HCT116 (cell line): ENCODE results near the gene FYCO1. TPM values are rescaled to one million over a fixed set of nuclear protein-coding genes. Genes with fewer than 3 reads are reported as not detected.
A peak's percentile ranks its signal among the peaks of the same experiment; 100 is the strongest.

Experiments
- ATAC-seq: fragments of 200-7000 bp; cut with Tn5 transposase; 2 replicates; pipeline ENCODE4 v1.9.1; 2020; ENCODE audit warnings: mild to moderate bottlenecking, moderate library complexity
- BruUV-seq: library from RNA; stranded (reverse); fragments of 400-500 nt; replicated peaks from 2 replicates; lab custom pipeline; 2021; lab: Mats Ljungman, UMichigan
- CTCF ChIA-PET: fragments of 300-600 bp; sonication (Branson Sonifier 250); formaldehyde crosslinking; loops from one replicate; lab custom pipeline; 2021; ENCODE audit warnings: antibody characterized with exemption; lab: Charles Lee
- POLR2A ChIA-PET: fragments of 300-600, 350-600 bp; sonication (Branson Sonifier 250); formaldehyde crosslinking; loops from one replicate; lab custom pipeline; 2021; ENCODE audit warnings: antibody characterized with exemption; lab: Charles Lee
- RAD21 ChIA-PET, 2 experiments: fragments of 300-600 bp; sonication (Branson Sonifier 250); formaldehyde crosslinking; loops; one replicate each; lab custom pipeline; 2023; ENCODE audit warnings: low total read pairs in 2 of 2; ENCODE audit not compliant: uncharacterized antibody in 2 of 2, unreplicated experiment in 2 of 2, low non-redundant PET in 1 of 2; lab: Charles Lee
- DNase-seq: peaks from one replicate; pipeline ENCODE4 v3.0.0-alpha.2; 2010; ENCODE audit warnings: low read depth, low spot score
- H2AFZ ChIP-seq: fragments of 200-600 bp; shearing (Covaris generic), sonication (generic); 2 replicates; pipeline ENCODE4 v1.6.1; 2017; ENCODE audit warnings: low read depth, mixed run types, mixed read lengths, antibody characterized with exemption, low read length; ENCODE audit not compliant: poor library complexity, severe bottlenecking
- H3K27ac ChIP-seq: 2 replicates; pipeline ENCODE4 v1.5.1; 2012; ENCODE audit warnings: low read depth, low read length
- H3K27me3 ChIP-seq: fragments of 200-600 bp; sonication (generic); 2 replicates; pipeline ENCODE4 v1.6.1; 2016; ENCODE audit warnings: mixed run types, low read length, mixed read lengths; ENCODE audit not compliant: insufficient read depth
- H3K36me3 ChIP-seq, 2 experiments: fragments of 200-500 bp in 1 of 2; fragments of 200-600 bp in 1 of 2; sonication (Bioruptor generic) in 1 of 2; sonication (generic) in 1 of 2; 2 replicates each; pipeline versions ENCODE4 v1.5.1 to v1.6.1; 2014 to 2016; ENCODE audit warnings: low read length in 2 of 2, inconsistent platforms in 1 of 2, mixed read lengths in 1 of 2, mixed run types in 1 of 2; ENCODE audit not compliant: insufficient read depth in 2 of 2, control insufficient read depth in 1 of 2
- H3K4me1 ChIP-seq, 2 experiments: fragments of 200-600 bp in 1 of 2; sonication (generic) in 1 of 2; 2 replicates each; pipeline versions ENCODE4 v1.5.1 to v1.6.1; 2012 to 2017; ENCODE audit warnings: low read length in 2 of 2, inconsistent platforms in 1 of 2, mild to moderate bottlenecking in 1 of 2, mixed read lengths in 1 of 2, mixed run types in 1 of 2, moderate library complexity in 1 of 2; ENCODE audit not compliant: insufficient read depth in 2 of 2, control insufficient read depth in 1 of 2
- H3K4me2 ChIP-seq: fragments of 200-600 bp; sonication (generic); 2 replicates; pipeline ENCODE4 v1.6.1; 2017; ENCODE audit warnings: mixed run types, low read length, mixed read lengths
- H3K4me3 ChIP-seq, 2 experiments: fragments of 200-600 bp in 1 of 2; sonication (generic) in 1 of 2; replicated peaks in 1 of 2; 2 replicates each; pipeline ENCODE4 v1.5.1; 2011 to 2016; ENCODE audit warnings: low read length in 2 of 2, control low read depth in 1 of 2, low read depth in 1 of 2, mild to moderate bottlenecking in 1 of 2, mixed read lengths in 1 of 2, mixed run types in 1 of 2
- H3K79me2 ChIP-seq: fragments of 200-600 bp; sonication (generic); 2 replicates; pipeline ENCODE4 v1.6.1; 2017; ENCODE audit warnings: mild to moderate bottlenecking, mixed run types, low read length, moderate library complexity, mixed read lengths; ENCODE audit not compliant: insufficient read depth
- H3K9ac ChIP-seq: fragments of 200-600 bp; sonication (generic); 2 replicates; pipeline ENCODE4 v1.6.1; 2016; ENCODE audit warnings: low read length, mixed read lengths
- H3K9me2 ChIP-seq: fragments of 200-600 bp; sonication (generic), shearing (Covaris generic); 2 replicates; pipeline ENCODE4 v1.6.1; 2017; ENCODE audit warnings: mixed run types, mild to moderate bottlenecking, moderate library complexity; ENCODE audit not compliant: insufficient read depth
- H3K9me3 ChIP-seq, 2 experiments: fragments of 200-500 bp in 1 of 2; fragments of 200-600 bp in 1 of 2; sonication (Bioruptor generic) in 1 of 2; sonication (generic) in 1 of 2; 2 replicates each; pipeline ENCODE4 v1.6.1; 2014 to 2017; ENCODE audit warnings: low read length in 2 of 2, mixed read lengths in 2 of 2, inconsistent platforms in 1 of 2, low read depth in 1 of 2, mild to moderate bottlenecking in 1 of 2, mixed run types in 1 of 2, moderate library complexity in 1 of 2; ENCODE audit not compliant: control insufficient read depth in 1 of 2, insufficient read depth in 1 of 2
- H4K20me1 ChIP-seq: fragments of 200-600 bp; sonication (generic), shearing (Covaris generic); 2 replicates; pipeline ENCODE4 v1.6.1; 2017; ENCODE audit warnings: mixed run types, mild to moderate bottlenecking, moderate library complexity; ENCODE audit not compliant: insufficient read depth
- ATF3 ChIP-seq: IDR thresholded peaks from 2 replicates; pipeline ENCODE4 v1.6.1; 2012
- CBX3 ChIP-seq: IDR thresholded peaks from 2 replicates; pipeline ENCODE4 v1.6.1; 2012; ENCODE audit warnings: low read depth
- EGR1 ChIP-seq: IDR thresholded peaks from 2 replicates; pipeline ENCODE4 v1.6.1; 2012; ENCODE audit warnings: low read depth
- ELF1 ChIP-seq: IDR thresholded peaks from 2 replicates; pipeline ENCODE4 v1.6.1; 2012; ENCODE audit warnings: low read depth, borderline replicate concordance
- EZH2 ChIP-seq: fragments of 200-600 bp; sonication (generic); IDR thresholded peaks from 2 replicates; pipeline ENCODE4 v1.6.1; 2017; ENCODE audit warnings: antibody characterized with exemption, mixed run types
- EZH2phosphoT487 ChIP-seq: fragments of 200-600 bp; IDR thresholded peaks from 2 replicates; pipeline ENCODE4 v1.6.1; 2018; ENCODE audit warnings: antibody characterized with exemption, borderline replicate concordance
- FOSL1 ChIP-seq: IDR thresholded peaks from 2 replicates; pipeline ENCODE4 v1.6.1; 2012; ENCODE audit warnings: low read depth
- MAX ChIP-seq: IDR thresholded peaks from 2 replicates; pipeline ENCODE4 v1.6.1; 2012
- RAD21 ChIP-seq: IDR thresholded peaks from 2 replicates; pipeline ENCODE4 v1.6.1; 2012; ENCODE audit warnings: low read depth, mild to moderate bottlenecking
- REST ChIP-seq: IDR thresholded peaks from 2 replicates; pipeline ENCODE4 v1.6.1; 2012; ENCODE audit warnings: low read depth
- SIN3A ChIP-seq: IDR thresholded peaks from 2 replicates; pipeline ENCODE4 v1.6.1; 2012; ENCODE audit warnings: low read depth
- SP1 ChIP-seq: IDR thresholded peaks from 2 replicates; pipeline ENCODE4 v1.6.1; 2012; ENCODE audit warnings: low read depth
- TCF7L2 ChIP-seq: IDR thresholded peaks from 2 replicates; pipeline ENCODE4 v1.7.0; 2011; ENCODE audit warnings: borderline replicate concordance, inconsistent platforms; ENCODE audit not compliant: insufficient read depth, insufficient read length; ENCODE audit errors: extremely low read depth
- YY1 ChIP-seq: IDR thresholded peaks from 2 replicates; pipeline ENCODE4 v1.6.1; 2011; ENCODE audit warnings: low read length, low read depth, moderate library complexity, mild to moderate bottlenecking; ENCODE audit not compliant: insufficient replicate concordance; ENCODE audit errors: extremely low read depth
- ZFX ChIP-seq: fragments of 450-650 bp; IDR thresholded peaks from 2 replicates; pipeline ENCODE4 v1.6.1; 2017
- intact Hi-C: fragments of 100-400 bp; cut with micrococcal nuclease; formaldehyde crosslinking; loops from 2 replicates; pipeline ENCODE4 v1.10.0; 2022
- total RNA-seq: library from RNA; stranded (reverse); gene quantifications from one replicate; pipeline ENCODE4 v1.2.1, GENCODE V29; 2021; ENCODE audit not compliant: unreplicated experiment

The FYCO1 gene
- total RNA-seq, 1 experiment from 2014 or later, result 15.8 TPM

DNA sequence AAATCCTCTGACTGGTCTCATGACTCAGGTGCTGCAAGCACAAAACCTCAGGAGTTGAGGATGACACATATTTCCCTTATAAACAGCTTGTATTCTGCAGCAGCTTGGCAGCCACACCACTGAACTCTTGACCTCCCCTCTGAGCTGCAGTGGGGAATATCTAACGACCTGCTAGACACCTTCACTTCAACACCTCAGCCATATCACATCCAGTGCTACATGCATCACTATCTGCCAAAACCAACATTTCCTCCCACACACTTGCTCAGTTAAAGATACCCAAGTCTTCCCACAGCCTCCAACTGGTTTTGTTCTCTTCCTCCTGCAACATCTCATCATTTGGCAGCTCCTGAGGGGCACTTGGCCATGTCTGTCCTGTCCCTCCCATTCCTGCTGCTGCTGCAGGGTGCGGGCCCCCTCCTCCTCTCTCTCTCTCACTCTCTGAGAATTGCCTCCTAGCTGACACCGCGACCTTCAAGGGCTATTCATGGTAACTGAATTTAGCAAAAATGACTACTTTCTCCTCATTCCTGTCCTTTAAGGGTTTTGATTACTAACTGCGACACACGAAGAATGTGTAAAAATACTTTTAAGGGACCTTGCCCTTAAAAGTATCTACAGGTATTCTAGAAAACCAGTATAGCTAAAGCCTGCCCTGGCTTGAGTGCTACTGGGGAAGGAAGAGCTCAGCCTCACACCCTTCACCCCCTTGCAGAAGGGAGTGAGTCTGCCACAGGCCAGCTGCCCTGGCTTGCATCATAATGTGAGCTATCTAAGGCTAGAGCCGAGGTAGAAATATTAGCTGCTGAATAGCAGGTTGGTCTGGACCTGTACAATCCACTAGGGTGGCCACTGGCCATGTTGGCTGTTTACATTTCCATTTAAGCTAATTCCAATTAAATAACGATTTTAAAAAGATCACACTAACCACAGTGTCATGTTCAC is 114.3 kb downstream of the FYCO1 start:
- no peak for DNase-seq
- no TSS peak for BruUV-seq
- peaks cover 2 to 12% of the 10 kb centered on the region in 2 experiments; a peak in 2 of 4 replicates for H3K4me1 ChIP-seq
- no peak overlapping the region for H3K4me3 ChIP-seq
- no peaks in the 10 kb centered on the region for H3K36me3 ChIP-seq
- H3K9me2 ChIP-seq, result no peaks in the 10 kb centered on the region
- no peaks in the 10 kb centered on the region for H3K9me3 ChIP-seq
- H3K4me2 ChIP-seq, result peak overlapping the region; percentile 35; the same call in 1 of the 2 replicates
- no peak overlapping the region for H3K9ac ChIP-seq
- H4K20me1 ChIP-seq, result no peaks in the 10 kb centered on the region
- no peaks in the 10 kb centered on the region for H3K27me3 ChIP-seq
- ChIA-PET CTCF (no interaction called here), RAD21 (no interaction called here), POLR2A (no interaction called here)
- intact Hi-C loops, result no loop called here
- H3K27ac ChIP-seq, result no peak overlapping the region
- H3K79me2 ChIP-seq, result no peaks in the 10 kb centered on the region
- no peak overlapping the region for H2AFZ ChIP-seq
- TF ChIP-seq TCF7L2 (no peak), CBX3 (0 out of 2 replicates have a peak, but pooled peaks have one; percentile 24)
- TF ChIP-seq, all 23 proteins: peak for 1
- peak; percentile 44; the same call in 1 of the 2 replicates for ATAC-seq

DNA sequence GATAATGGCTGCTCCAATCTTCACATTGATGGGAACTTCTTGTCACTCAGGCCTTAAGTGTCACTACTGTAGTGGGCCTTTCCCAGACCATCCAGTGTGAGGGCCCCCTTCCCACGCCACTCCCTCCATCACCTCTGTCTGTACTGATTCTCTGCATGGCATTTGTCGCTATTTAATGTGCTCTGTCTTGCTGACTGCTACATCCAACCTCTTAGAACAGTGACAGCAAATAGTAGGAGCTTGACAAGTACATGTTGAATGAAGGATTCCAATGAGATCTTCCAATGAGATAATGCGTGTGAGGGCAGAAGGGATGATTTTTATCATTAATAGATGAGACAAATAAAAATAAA is 114.9 kb downstream of the FYCO1 start:
- POLR2A ChIA-PET, result no interaction called here
- BruUV-seq, result no TSS peak
- no peak for TF ChIP-seq ZFX
- no peak for TF ChIP-seq SIN3A
- no peak for TF ChIP-seq MAX
- TF ChIP-seq EGR1, result no peak
- no peak for TF ChIP-seq CBX3
- TF ChIP-seq RAD21, result no peak
- TF ChIP-seq SP1, result no peak
- TF ChIP-seq REST, result no peak
- TF ChIP-seq YY1, result no peak
- no peak for TF ChIP-seq FOSL1
- TF ChIP-seq EZH2, result no peak
- TF ChIP-seq ELF1, result no peak
- no peak for TF ChIP-seq ATF3
- TF ChIP-seq EZH2phosphoT487, result no peak

More for the DNA sequence above, 114.9 kb downstream of the FYCO1 start:
- H3K27ac ChIP-seq, result no peak overlapping the region
- ChIA-PET RAD21 (no interaction called here), CTCF (no interaction called here)
- no peaks in the 10 kb centered on the region for H3K9me2 ChIP-seq
- no peak overlapping the region for H3K9ac ChIP-seq
- no peaks in the 10 kb centered on the region for H3K36me3 ChIP-seq
- H3K4me3 ChIP-seq, result no peak overlapping the region
- no peak overlapping the region for H2AFZ ChIP-seq
- no peaks in the 10 kb centered on the region for H3K27me3 ChIP-seq
- H3K9me3 ChIP-seq, result no peaks in the 10 kb centered on the region
- intact Hi-C loops, result no loop called here
- H3K4me1 ChIP-seq, result peaks cover 2 to 12% of the 10 kb centered on the region in 2 experiments; a peak in 2 of 4 replicates
- H4K20me1 ChIP-seq, result no peaks in the 10 kb centered on the region
- no peak for ATAC-seq
- H3K4me2 ChIP-seq, result peak overlapping the region; percentile 35; the same call in 1 of the 2 replicates
- no peaks in the 10 kb centered on the region for H3K79me2 ChIP-seq
- no peak for DNase-seq
